GM23248 (cell line): Measurements from ENCODE around the gene UPK3A.

Experiments
- EZH2 ChIP-seq: fragments of 200-600 bp; sonication (generic); IDR thresholded peaks from 2 replicates; pipeline ENCODE4 v1.6.1; 2018; ENCODE audit warnings: antibody characterized with exemption, mild to moderate bottlenecking; ENCODE audit not compliant: insufficient read depth, poor library complexity, severe bottlenecking
- EZH2phosphoT487 ChIP-seq: fragments of 200-600 bp; sonication (generic); IDR thresholded peaks from 2 replicates; pipeline ENCODE4 v1.6.1; 2018; ENCODE audit warnings: antibody characterized with exemption, moderate library complexity, mild to moderate bottlenecking, low read depth; ENCODE audit not compliant: insufficient read depth

DNA sequence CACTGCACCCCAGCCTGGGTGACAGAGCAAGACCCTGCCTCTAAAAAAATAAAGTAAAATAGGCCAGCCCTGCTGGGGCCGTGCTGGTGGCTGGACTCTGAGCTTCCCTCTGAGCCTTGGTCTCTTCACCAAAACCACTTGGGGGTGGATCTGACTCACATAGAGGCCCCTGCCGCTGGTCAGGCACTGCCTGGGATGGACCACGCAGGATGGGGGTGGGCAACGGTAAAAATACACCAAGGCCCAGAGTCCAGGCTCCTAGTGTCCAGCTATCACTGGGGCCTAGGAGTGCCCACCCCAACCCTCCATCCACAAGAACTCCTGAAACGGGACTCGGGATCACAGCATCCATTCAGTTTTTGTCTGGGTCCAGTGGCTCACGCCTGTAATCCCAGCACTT, 12.3 kb upstream of the UPK3A start:
- TF ChIP-seq EZH2 (no peak), EZH2phosphoT487 (no peak)
